ENCODE results near the gene SENP7. TPM values are rescaled to one million over a fixed set of nuclear protein-coding genes. Genes with fewer than 3 reads are reported as not detected.

The SENP7 gene, protein sequence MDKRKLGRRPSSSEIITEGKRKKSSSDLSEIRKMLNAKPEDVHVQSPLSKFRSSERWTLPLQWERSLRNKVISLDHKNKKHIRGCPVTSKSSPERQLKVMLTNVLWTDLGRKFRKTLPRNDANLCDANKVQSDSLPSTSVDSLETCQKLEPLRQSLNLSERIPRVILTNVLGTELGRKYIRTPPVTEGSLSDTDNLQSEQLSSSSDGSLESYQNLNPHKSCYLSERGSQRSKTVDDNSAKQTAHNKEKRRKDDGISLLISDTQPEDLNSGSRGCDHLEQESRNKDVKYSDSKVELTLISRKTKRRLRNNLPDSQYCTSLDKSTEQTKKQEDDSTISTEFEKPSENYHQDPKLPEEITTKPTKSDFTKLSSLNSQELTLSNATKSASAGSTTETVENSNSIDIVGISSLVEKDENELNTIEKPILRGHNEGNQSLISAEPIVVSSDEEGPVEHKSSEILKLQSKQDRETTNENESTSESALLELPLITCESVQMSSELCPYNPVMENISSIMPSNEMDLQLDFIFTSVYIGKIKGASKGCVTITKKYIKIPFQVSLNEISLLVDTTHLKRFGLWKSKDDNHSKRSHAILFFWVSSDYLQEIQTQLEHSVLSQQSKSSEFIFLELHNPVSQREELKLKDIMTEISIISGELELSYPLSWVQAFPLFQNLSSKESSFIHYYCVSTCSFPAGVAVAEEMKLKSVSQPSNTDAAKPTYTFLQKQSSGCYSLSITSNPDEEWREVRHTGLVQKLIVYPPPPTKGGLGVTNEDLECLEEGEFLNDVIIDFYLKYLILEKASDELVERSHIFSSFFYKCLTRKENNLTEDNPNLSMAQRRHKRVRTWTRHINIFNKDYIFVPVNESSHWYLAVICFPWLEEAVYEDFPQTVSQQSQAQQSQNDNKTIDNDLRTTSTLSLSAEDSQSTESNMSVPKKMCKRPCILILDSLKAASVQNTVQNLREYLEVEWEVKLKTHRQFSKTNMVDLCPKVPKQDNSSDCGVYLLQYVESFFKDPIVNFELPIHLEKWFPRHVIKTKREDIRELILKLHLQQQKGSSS
- 174 TPM for total RNA-seq

DNA sequence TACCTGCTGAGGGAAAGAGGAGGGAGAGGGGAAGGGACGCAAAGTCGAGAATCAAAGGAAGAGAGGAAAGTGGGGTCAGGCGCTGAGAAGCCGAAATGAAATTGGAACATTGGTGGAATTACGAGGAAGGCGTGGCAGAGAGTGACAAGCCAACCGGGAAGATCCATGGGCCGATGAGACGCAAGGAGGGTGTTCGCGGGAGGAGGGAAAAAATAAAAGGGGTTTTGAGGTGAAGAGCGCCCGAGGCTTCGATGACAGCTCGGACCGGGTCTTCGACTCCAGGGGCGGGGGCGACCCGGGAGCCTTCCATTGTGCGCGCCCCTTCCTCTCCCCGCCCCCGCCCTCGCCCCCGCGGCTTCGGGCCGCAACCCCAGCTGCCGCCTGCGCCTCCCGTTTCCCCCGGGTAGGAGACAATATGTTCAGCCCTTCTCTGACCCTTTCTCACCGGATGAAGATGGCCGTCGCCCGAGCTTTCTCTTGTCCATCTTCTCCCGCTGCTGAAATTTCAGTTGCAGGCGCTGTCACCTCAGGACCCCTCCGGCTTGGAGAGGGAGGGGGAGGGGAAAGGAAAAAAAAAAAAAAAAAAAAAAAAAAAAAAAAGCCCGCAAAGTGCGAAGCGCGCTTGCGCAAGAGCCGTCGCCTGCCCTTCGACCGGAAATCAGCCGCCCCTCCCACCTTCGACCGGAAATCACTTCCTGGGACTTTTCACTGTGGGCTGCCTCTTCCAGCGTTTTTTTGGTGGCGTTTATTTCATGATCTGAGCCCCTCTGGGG is at the start of gene SENP7:
SENP7 (minus strand) TSS at position 567 of the 773 bp plus-strand sequence; CDS start at position 485, 82 bp downstream.

DNA sequence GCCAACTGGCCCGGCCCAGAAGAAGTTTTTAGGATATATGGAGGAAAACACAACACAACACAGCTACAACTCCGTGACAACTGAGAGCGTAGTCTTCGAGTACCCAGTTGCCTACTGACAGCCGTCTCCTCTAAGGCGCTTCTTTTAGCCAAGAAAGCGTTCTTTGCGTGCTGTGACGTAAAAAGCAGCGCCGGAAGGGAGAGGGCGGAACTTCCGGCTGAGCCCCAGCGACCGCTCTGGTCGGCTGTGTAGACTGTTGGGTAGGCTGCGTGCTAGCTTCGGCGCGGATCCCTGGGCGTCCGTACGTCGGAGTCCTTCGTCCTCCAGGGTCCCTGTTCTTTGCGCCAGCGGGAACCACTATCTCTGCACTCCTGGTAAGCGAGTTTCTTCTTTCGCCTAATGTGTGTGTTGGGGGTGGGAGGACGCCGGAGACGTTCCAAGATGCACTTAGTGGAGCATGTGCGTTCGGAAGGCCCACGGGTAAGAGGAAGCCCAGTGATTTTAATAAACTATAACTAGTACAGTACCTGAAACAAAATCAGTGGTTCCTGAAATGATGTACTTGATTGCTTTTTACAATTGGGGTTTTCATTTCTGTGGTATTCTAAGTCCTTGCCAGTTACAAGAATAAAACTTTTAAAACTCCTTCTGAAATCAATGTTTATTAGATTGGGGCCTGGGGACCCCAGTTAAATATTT is 48.8 kb upstream of the SENP7 start, which contains the start of gene TRMT10C:
TRMT10C (plus strand) TSS at position 239 of the 699 bp plus-strand sequence. CDS start 2,914 bp downstream, outside the sequence.

DNA sequence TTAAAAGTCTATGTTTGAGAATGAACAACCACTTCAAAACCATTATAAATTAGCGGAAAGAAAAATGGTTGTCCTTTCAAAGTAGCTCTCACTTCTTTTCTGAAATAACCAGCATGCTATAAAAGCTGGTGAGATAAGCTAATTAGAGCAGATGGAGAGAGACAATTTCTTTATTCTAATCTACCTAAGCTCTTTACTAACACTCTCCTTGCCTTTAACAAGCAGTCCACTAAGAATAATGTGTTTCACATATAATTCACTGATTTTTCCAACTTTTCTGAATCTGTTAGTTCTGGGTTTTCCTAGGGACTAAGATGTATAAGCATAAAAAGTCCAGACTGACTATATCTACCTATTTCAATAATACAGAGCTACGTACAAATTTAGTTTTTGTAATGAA is 192.5 kb downstream of the SENP7 start, which contains the start of gene IMPG2:
IMPG2 (minus strand) TSS at position 101 of the 400 bp plus-strand sequence. CDS start 203 bp downstream, outside the sequence.

Small RNA genes lying within 50 kb of the gene (small RNA-seq; reads per million reads assigned to genes)
- gene RF00019 (ENCODE audit: low replicate concordance) = not detected

Other genes starting within 250 kb of the SENP7 start
- gene IMPG2, start 192.6 kb downstream of the SENP7 start, total RNA-seq = 2.8 TPM
- 27.2 TPM for gene TRMT10C, start 48.7 kb upstream of the SENP7 start, total RNA-seq
- gene PCNP, start 61.0 kb upstream of the SENP7 start, total RNA-seq = 102 TPM
- 62.3 TPM for gene ZBTB11, start 163.9 kb upstream of the SENP7 start, total RNA-seq
- gene RPL24, start 173.5 kb upstream of the SENP7 start, total RNA-seq = 2,198 TPM
- 73.6 TPM for gene CEP97, start 211.4 kb upstream of the SENP7 start, total RNA-seq